ENCODE measurements around the gene RSPO1.

Gene RSPO1

GRCh38 chr1:37633938-37634243 lies 801 bp downstream of the RSPO1 start:
- no peaks in the 10 kb centered on the region for H3K4me1 ChIP-seq (ENCODE audit: control insufficient read depth, insufficient read depth, low read length, unreplicated experiment)
- H2AFZ ChIP-seq (ENCODE audit: low read length, unreplicated experiment), result no peak overlapping the region
- peaks cover 97% of the 10 kb centered on the region for H3K27me3 ChIP-seq (ENCODE audit: insufficient read depth, low read length)
- no peaks in the 10 kb centered on the region for H3K79me2 ChIP-seq (ENCODE audit: control insufficient read depth, insufficient read depth, low read length, unreplicated experiment)
- H3K27ac ChIP-seq (ENCODE audit: low read depth, low read length), result no peak overlapping the region
- H3K36me3 ChIP-seq (ENCODE audit: insufficient read depth, low read length), result no peaks in the 10 kb centered on the region
- H3K4me3 ChIP-seq (ENCODE audit: low read depth, low read length), result no peak overlapping the region

GRCh38 chr1:37633040-37633937 lies 1.4 kb downstream of the RSPO1 start:
- peaks cover 97% of the 10 kb centered on the region for H3K27me3 ChIP-seq (ENCODE audit: insufficient read depth, low read length)
- H3K4me3 ChIP-seq (ENCODE audit: low read depth, low read length), result no peak overlapping the region
- H2AFZ ChIP-seq (ENCODE audit: low read length, unreplicated experiment), result no peak overlapping the region
- no peaks in the 10 kb centered on the region for H3K79me2 ChIP-seq (ENCODE audit: control insufficient read depth, insufficient read depth, low read length, unreplicated experiment)
- no peaks in the 10 kb centered on the region for H3K4me1 ChIP-seq (ENCODE audit: control insufficient read depth, insufficient read depth, low read length, unreplicated experiment)
- H3K36me3 ChIP-seq (ENCODE audit: insufficient read depth, low read length), result no peaks in the 10 kb centered on the region
- H3K27ac ChIP-seq (ENCODE audit: low read depth, low read length), result no peak overlapping the region

DNA sequence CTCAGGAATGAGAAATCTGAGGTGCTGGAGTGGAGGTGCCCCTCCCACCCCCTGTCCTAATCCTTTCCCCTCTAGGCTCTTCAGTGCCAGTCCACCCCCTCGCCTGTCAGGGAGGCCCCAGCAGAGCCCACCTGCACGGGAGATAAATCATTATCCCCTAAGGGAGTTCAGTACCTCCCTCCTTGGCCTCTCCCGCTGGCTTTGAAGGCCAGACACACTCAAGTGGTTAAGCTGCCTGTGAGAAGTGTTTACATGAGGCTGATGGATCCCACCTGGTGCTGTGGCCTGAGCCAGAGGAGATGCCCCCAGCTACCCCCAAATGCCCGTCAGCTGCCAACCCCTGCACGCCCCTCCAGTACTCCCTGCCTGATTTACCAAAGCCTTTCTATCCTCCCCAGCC lies 3.7 kb downstream of the RSPO1 start:
- H3K4me3 ChIP-seq (ENCODE audit: low read depth, low read length), result no peak overlapping the region
- no peaks in the 10 kb centered on the region for H3K79me2 ChIP-seq (ENCODE audit: control insufficient read depth, insufficient read depth, low read length, unreplicated experiment)
- H3K27me3 ChIP-seq (ENCODE audit: insufficient read depth, low read length), result peaks cover 96% of the 10 kb centered on the region
- no peak overlapping the region for H3K27ac ChIP-seq (ENCODE audit: low read depth, low read length)
- no peak overlapping the region for H2AFZ ChIP-seq (ENCODE audit: low read length, unreplicated experiment)
- no peaks in the 10 kb centered on the region for H3K36me3 ChIP-seq (ENCODE audit: insufficient read depth, low read length)
- H3K4me1 ChIP-seq (ENCODE audit: control insufficient read depth, insufficient read depth, low read length, unreplicated experiment), result no peaks in the 10 kb centered on the region

- peaks cover 94% of the 10 kb centered on the region for H3K27me3 ChIP-seq (ENCODE audit: insufficient read depth, low read length)
- no peak overlapping the region for H3K4me3 ChIP-seq (ENCODE audit: low read depth, low read length)
- H3K36me3 ChIP-seq (ENCODE audit: insufficient read depth, low read length), result no peaks in the 10 kb centered on the region
- H3K4me1 ChIP-seq (ENCODE audit: control insufficient read depth, insufficient read depth, low read length, unreplicated experiment), result no peaks in the 10 kb centered on the region
- H2AFZ ChIP-seq (ENCODE audit: low read length, unreplicated experiment), result no peak overlapping the region
- H3K27ac ChIP-seq (ENCODE audit: low read depth, low read length), result no peak overlapping the region
- H3K79me2 ChIP-seq (ENCODE audit: control insufficient read depth, insufficient read depth, low read length, unreplicated experiment), result no peaks in the 10 kb centered on the region
These were observed 4.2 kb downstream of the RSPO1 start for GRCh38 chr1:37630426-37631028.

- H3K27me3 ChIP-seq (ENCODE audit: insufficient read depth, low read length), result peaks cover 93% of the 10 kb centered on the region
- H3K27ac ChIP-seq (ENCODE audit: low read depth, low read length), result no peak overlapping the region
- no peak overlapping the region for H3K4me3 ChIP-seq (ENCODE audit: low read depth, low read length)
- no peaks in the 10 kb centered on the region for H3K4me1 ChIP-seq (ENCODE audit: control insufficient read depth, insufficient read depth, low read length, unreplicated experiment)
- H3K79me2 ChIP-seq (ENCODE audit: control insufficient read depth, insufficient read depth, low read length, unreplicated experiment), result no peaks in the 10 kb centered on the region
- no peaks in the 10 kb centered on the region for H3K36me3 ChIP-seq (ENCODE audit: insufficient read depth, low read length)
- H2AFZ ChIP-seq (ENCODE audit: low read length, unreplicated experiment), result no peak overlapping the region
These were observed 4.8 kb downstream of the RSPO1 start for GRCh38 chr1:37629726-37630425.

DNA sequence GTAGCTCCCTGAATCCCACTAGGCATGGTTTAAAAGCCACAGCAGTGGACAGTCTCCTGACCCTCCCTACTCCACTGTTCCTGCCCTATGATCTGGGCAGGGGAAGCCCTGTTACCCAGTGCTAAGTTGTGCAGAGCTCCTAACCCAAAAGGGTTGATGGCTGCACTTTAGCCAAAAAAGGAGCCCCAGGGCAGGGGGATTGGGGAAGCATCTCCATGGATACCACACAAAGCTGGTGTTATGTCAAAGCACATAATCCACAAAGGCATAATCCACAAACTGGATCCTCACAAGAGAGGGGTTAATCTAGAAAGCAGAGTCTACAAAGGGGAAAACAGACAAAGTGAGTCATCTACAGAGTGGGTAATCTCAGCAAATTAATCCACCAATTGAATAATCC lies 5.7 kb downstream of the RSPO1 start:
- Histone ChIP-seq H3K4me3 (ENCODE audit: low read depth, low read length) (no peak overlapping the region), H3K27ac (ENCODE audit: low read depth, low read length) (no peak overlapping the region), H3K27me3 (ENCODE audit: insufficient read depth, low read length) (peaks cover 88% of the 10 kb centered on the region), H3K4me1 (ENCODE audit: control insufficient read depth, insufficient read depth, low read length, unreplicated experiment) (no peaks in the 10 kb centered on the region), H2AFZ (ENCODE audit: low read length, unreplicated experiment) (no peak overlapping the region), H3K79me2 (ENCODE audit: control insufficient read depth, insufficient read depth, low read length, unreplicated experiment) (no peaks in the 10 kb centered on the region), H3K36me3 (ENCODE audit: insufficient read depth, low read length) (no peaks in the 10 kb centered on the region)

- Histone ChIP-seq H3K4me3 (ENCODE audit: low read depth, low read length) (no peak overlapping the region), H3K27ac (ENCODE audit: low read depth, low read length) (no peak overlapping the region), H3K79me2 (ENCODE audit: control insufficient read depth, insufficient read depth, low read length, unreplicated experiment) (no peaks in the 10 kb centered on the region), H3K36me3 (ENCODE audit: insufficient read depth, low read length) (no peaks in the 10 kb centered on the region), H3K27me3 (ENCODE audit: insufficient read depth, low read length) (peaks cover 81% of the 10 kb centered on the region), H3K4me1 (ENCODE audit: control insufficient read depth, insufficient read depth, low read length, unreplicated experiment) (no peaks in the 10 kb centered on the region), H2AFZ (ENCODE audit: low read length, unreplicated experiment) (no peak overlapping the region)
These were observed 6.6 kb downstream of the RSPO1 start for GRCh38 chr1:37628026-37628556.

- no peaks in the 10 kb centered on the region for H3K36me3 ChIP-seq (ENCODE audit: insufficient read depth, low read length)
- no peak overlapping the region for H3K4me3 ChIP-seq (ENCODE audit: low read depth, low read length)
- H2AFZ ChIP-seq (ENCODE audit: low read length, unreplicated experiment), result no peak overlapping the region
- peaks cover 66% of the 10 kb centered on the region for H3K27me3 ChIP-seq (ENCODE audit: insufficient read depth, low read length)
- no peaks in the 10 kb centered on the region for H3K79me2 ChIP-seq (ENCODE audit: control insufficient read depth, insufficient read depth, low read length, unreplicated experiment)
- H3K4me1 ChIP-seq (ENCODE audit: control insufficient read depth, insufficient read depth, low read length, unreplicated experiment), result no peaks in the 10 kb centered on the region
- H3K27ac ChIP-seq (ENCODE audit: low read depth, low read length), result no peak overlapping the region
These were observed 12.6 kb downstream of the RSPO1 start for GRCh38 chr1:37622131-37622530.

DNA sequence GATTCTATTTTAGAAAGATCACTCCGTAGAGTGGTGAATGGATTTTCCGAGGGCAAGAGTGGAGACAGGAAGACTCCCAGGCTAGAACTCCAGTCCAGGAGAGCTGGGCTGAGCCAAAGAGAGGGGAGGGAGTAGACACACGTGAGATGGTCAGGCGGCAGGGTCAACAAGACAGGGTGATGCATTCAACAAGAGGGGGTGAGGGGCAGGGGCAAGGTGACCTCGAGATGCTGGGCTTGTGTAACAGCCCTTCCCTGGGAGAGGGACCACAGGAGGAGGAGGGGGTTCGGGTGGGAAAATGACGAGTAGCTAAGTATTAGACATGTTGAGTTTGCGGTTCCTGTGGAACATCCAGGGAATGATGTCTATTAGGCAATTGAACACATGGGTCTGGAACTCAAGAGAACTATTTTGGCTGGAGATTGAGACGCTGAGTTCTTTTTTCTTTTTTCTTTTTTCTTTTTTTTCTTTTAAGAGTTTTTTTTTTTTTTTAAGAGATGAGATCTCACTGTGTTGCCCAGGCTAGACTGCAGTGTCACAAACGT lies 13.3 kb downstream of the RSPO1 start:
- H3K79me2 ChIP-seq (ENCODE audit: control insufficient read depth, insufficient read depth, low read length, unreplicated experiment), result no peaks in the 10 kb centered on the region
- no peak overlapping the region for H2AFZ ChIP-seq (ENCODE audit: low read length, unreplicated experiment)
- peaks cover 66% of the 10 kb centered on the region for H3K27me3 ChIP-seq (ENCODE audit: insufficient read depth, low read length)
- H3K4me1 ChIP-seq (ENCODE audit: control insufficient read depth, insufficient read depth, low read length, unreplicated experiment), result no peaks in the 10 kb centered on the region
- H3K36me3 ChIP-seq (ENCODE audit: insufficient read depth, low read length), result no peaks in the 10 kb centered on the region
- H3K27ac ChIP-seq (ENCODE audit: low read depth, low read length), result no peak overlapping the region
- H3K4me3 ChIP-seq (ENCODE audit: low read depth, low read length), result no peak overlapping the region

DNA sequence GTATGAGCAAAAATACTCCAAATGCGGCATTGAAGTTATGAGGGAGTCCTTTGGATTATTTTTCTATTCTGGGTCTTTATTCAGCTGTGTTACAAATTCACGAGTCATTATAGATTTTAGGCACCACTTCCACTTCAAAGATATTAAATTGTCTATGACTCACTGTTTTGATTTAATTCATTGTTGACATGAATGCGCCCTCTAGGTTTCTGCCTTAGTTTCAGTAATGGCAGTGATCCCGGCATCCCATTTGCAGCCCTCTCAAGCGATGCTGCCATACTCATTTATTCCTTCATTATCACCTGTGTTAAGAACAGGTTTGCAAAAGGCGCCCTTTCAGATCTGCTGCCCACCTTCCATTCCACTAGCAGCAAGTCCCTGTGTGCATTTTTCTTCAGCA lies 14.0 kb downstream of the RSPO1 start:
- no peaks in the 10 kb centered on the region for H3K79me2 ChIP-seq (ENCODE audit: control insufficient read depth, insufficient read depth, low read length, unreplicated experiment)
- H3K4me1 ChIP-seq (ENCODE audit: control insufficient read depth, insufficient read depth, low read length, unreplicated experiment), result no peaks in the 10 kb centered on the region
- no peak overlapping the region for H3K27ac ChIP-seq (ENCODE audit: low read depth, low read length)
- H2AFZ ChIP-seq (ENCODE audit: low read length, unreplicated experiment), result no peak overlapping the region
- no peaks in the 10 kb centered on the region for H3K36me3 ChIP-seq (ENCODE audit: insufficient read depth, low read length)
- no peak overlapping the region for H3K4me3 ChIP-seq (ENCODE audit: low read depth, low read length)
- peaks cover 67% of the 10 kb centered on the region for H3K27me3 ChIP-seq (ENCODE audit: insufficient read depth, low read length)

Data from ACC112 (cell line).